GM18909 (cell line): ENCODE measurements around the gene SSBP4.

Source experiments
- ATAC-seq: cut with Tn5 transposase; IDR thresholded peaks from one replicate; pipeline ENCODE4 v1.9.1; 2021; ENCODE audit warnings: mild to moderate bottlenecking; ENCODE audit not compliant: unreplicated experiment, poor library complexity

The SSBP4 gene

GRCh38 chr19:18480006-18480691 lies 61.0 kb downstream of the SSBP4 start:
- no peak for ATAC-seq

- ATAC-seq, result no peak
Measured at GRCh38 chr19:18481505-18482222, 62.5 kb downstream of the SSBP4 start.

- no peak for ATAC-seq
Measured at GRCh38 chr19:18483119-18483890, 64.1 kb downstream of the SSBP4 start.
